DMS79 treated with DMSO at 0.1 percent for 48 hours (cell line): Measurements from ENCODE around the gene ADCY6.

Experiments used
- DNase-seq: peaks from one replicate; lab custom pipeline; 2025; lab: John Stamatoyannopoulos, UW

Gene ADCY6

GRCh38 chr12:48788854-48789775, at the start of gene ADCY6:
TSS of gene ADCY6 (minus strand) at chr12:48789089. CDS start at chr12:48783434, 5,655 bp downstream.
- DNase-seq, result peak; percentile 34

GRCh38 chr12:48838048-48838447, 49.2 kb upstream of the ADCY6 start:
- no peak for DNase-seq

GRCh38 chr12:48832321-48833060, 43.6 kb upstream of the ADCY6 start:
- DNase-seq, result no peak

- DNase-seq, result no peak
Observed at GRCh38 chr12:48831257-48831656, 42.4 kb upstream of the ADCY6 start.

- DNase-seq, result no peak
Observed at GRCh38 chr12:48828841-48829575, 40.1 kb upstream of the ADCY6 start.

GRCh38 chr12:48828293-48828692, 39.4 kb upstream of the ADCY6 start:
- DNase-seq, result no peak

GRCh38 chr12:48827513-48828096, 38.7 kb upstream of the ADCY6 start:
- DNase-seq, result no peak

- no peak for DNase-seq
Observed at GRCh38 chr12:48827026-48827425, 38.1 kb upstream of the ADCY6 start.

GRCh38 chr12:48826209-48826855, 37.4 kb upstream of the ADCY6 start:
- DNase-seq, result no peak

- no peak for DNase-seq
Observed at GRCh38 chr12:48824905-48825304, 36.0 kb upstream of the ADCY6 start.

- no peak for DNase-seq
Observed at GRCh38 chr12:48824112-48824511, 35.2 kb upstream of the ADCY6 start.

- no peak for DNase-seq
Observed at GRCh38 chr12:48823281-48823680, 34.4 kb upstream of the ADCY6 start.

- no peak for DNase-seq
Observed at GRCh38 chr12:48822711-48823110, 33.8 kb upstream of the ADCY6 start.

- no peak for DNase-seq
Observed at GRCh38 chr12:48822139-48822538, 33.2 kb upstream of the ADCY6 start.

GRCh38 chr12:48819986-48820725, 31.3 kb upstream of the ADCY6 start:
- peak; percentile 7 for DNase-seq

GRCh38 chr12:48818831-48819590, 30.1 kb upstream of the ADCY6 start:
- peak; percentile 31 for DNase-seq

- DNase-seq, result peak; percentile 84
Observed at GRCh38 chr12:48817873-48818830, 29.3 kb upstream of the ADCY6 start, which contains the start of gene CACNB3. TSS of gene CACNB3 (plus strand) at chr12:48818496. CDS start at chr12:48818930, 434 bp downstream.

- DNase-seq, result peak; percentile 82
Observed at GRCh38 chr12:48816143-48816854, 27.4 kb upstream of the ADCY6 start.
